Measurements from ENCODE around the gene C5orf58.

Gene C5orf58

GRCh38 chr5:170283296-170283695, 50.5 kb downstream of the C5orf58 start:
- no peak for DNase-seq (ENCODE audit: low read depth, low spot score)

DNA sequence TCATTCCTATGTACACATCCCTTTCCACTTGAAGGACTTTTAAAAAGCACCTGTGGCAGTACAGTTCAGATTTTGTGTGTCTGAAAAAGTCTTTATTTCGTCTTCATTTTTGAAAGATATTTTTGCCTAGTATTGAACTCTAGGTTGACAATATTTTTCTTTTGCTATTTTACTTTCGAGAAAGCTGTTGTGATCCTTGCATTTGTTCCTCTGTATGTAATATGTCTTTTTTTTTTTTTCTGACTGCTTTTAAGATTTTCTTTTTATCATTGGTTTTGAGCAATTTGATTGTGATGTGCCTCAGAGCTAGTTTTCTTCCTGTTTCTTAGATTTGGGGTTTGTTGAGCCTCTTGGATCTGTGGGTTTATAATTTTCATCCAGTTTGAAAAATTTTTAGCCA, 51.4 kb downstream of the C5orf58 start:
- no peak for DNase-seq (ENCODE audit: low read depth, low spot score)

GRCh38 chr5:170285181-170285580, 52.4 kb downstream of the C5orf58 start:
- DNase-seq (ENCODE audit: low read depth, low spot score), result no peak

DNA sequence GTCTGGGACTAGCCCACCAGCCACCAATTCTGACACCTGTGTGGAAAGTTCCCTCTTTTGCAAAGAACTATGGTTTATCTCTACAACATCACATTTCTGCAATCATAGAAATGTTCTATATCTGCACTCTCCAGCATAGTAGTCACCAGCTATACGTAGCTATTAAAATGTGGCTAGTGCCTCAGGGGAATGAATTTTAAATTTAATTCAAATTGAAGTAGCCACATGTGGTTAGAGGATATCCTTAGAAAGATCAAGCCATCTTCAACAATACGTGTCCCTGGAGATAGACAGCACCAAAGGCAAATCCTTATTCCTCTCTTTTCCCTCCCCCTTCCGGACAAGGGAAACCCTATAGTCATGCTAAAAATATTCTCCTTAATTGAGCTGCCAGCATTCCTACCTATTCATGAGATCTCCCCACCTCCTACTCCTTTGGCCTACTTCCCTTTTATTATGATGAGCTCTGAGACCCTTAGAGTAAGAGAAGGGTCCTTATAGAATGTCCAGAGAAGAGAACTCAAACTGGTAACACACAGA, 53.7 kb downstream of the C5orf58 start:
- DNase-seq (ENCODE audit: low read depth, low spot score), result no peak

GRCh38 chr5:170287532-170287931, 54.7 kb downstream of the C5orf58 start:
- DNase-seq (ENCODE audit: low read depth, low spot score), result no peak

DNA sequence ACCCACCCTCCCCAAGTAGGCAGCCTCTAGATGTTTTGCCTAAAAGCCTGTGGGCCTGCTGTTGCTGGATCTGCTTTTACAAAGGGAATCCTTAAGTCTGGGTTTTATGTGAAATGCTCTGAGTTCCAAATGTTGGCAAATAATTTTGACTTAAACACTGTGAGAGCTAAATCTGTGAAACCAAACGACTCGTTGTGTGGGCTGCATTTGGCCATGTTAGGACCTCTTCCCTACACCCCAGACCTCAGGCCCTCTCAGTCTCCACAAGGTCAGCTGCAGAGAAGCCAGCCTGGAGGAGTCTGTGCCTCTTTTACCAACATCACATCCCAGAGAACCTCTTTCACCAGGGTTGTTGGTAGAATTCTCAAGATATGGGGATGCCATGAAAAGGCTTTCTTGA, 55.4 kb downstream of the C5orf58 start:
- no peak for DNase-seq (ENCODE audit: low read depth, low spot score)

GRCh38 chr5:170288551-170288950, 55.8 kb downstream of the C5orf58 start:
- no peak for DNase-seq (ENCODE audit: low read depth, low spot score)

DNA sequence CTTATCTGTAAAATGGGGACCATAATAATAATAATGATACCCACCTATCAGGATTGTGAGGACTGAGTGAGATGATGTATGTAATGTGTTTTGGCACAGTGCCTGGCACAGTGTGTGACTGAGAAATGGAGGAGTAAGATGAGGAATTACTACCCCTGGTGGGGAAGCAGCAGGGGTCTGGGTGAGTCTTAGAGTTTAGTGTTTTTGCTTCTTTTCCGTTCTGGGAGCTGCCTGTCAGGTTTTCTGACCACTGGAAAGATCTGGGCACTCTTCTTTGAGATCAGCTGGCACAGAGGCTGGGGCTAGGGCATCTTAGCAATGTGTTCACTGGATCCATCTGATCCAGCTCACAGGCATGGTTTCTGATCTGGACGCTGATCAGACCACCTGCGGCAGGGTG, 56.3 kb downstream of the C5orf58 start:
- DNase-seq (ENCODE audit: low read depth, low spot score), result no peak

DNA sequence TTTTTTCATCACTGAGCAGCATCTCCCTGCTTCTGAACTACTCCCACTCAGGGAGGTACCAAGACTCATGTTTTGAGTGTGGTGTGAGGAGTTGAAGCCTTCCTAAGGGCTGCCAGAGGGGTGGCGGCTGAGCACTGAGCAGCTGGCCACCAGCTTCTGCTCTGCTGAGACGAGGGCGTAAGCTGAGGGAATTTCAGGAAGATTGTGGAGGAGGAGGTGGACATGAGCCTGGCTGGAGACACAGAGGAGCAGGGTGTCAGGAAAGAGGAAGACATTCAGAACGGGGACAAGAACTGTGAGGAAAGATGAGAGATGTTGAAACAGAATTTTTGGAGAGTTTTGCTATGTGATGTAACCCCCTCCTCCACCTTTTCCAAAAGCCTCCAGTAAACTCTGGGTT, 57.0 kb downstream of the C5orf58 start:
- DNase-seq (ENCODE audit: low read depth, low spot score), result no peak

- no peak for DNase-seq (ENCODE audit: low read depth, low spot score)
These were observed 57.7 kb downstream of the C5orf58 start for GRCh38 chr5:170290498-170290897.

DNA sequence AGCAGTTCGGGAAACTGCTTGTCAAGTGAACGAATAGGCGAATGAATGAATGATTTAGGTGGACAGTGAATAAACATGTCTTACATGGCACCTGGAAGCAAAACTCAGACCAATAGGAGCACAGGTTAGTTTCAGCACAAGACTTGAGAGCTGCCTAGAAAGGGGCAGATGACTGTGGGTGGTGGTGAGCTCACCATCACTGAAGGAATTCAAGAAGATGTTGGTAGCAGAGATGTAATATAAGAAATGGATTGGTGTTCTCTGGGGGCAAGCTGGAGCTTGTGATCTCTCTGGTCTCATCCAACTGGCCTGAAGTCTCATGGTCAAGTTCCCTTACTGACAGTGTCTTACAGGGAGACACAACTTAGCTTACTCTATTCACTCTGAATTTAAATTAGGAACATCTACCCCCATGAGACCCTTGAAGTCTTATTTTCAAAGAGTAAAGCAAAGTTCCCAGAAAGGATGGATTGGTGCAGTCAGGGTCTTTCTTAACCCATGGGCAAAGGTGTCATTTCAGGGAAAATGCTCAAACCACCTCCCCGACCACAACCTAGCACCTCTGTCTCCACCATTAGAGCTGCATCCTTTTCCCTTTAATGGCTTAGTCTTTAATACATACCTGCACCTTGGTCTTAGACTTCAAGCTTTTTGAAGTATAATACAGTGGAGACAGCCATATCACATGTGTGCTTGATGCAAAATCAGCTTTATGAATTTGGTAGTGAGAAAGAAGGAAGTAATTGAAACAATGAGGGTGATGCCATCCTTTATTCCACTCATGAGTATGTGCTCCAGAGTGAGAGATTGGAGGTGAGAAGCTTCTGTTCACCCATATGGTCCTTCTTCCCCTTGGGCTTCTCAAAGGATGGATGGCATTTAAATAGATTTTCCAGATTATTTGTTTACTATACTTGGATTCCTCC, 59.7 kb downstream of the C5orf58 start:
- DNase-seq (ENCODE audit: low read depth, low spot score), result no peak

DNA sequence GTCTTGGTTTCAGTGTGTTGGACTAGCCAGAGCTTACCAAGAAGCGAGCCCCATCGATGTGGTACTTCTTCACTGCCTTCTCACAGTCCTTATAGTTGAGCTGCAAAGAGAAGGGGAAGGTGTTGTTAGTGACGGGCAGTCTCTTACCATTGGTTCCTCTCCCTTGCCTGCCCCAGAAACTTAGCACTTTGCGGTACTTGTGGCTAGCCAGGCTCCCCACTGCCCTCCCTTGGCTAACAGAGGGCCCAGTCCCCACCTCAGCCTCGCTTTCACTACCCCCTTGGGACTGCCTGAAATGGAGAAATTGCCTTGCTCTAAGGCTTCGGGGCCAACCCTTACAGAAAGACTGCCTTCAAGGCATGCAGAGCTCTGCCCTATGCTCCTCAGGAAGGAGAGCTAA, 60.5 kb downstream of the C5orf58 start:
- DNase-seq (ENCODE audit: low read depth, low spot score), result no peak

- DNase-seq (ENCODE audit: low read depth, low spot score), result no peak
These were observed 61.3 kb downstream of the C5orf58 start for GRCh38 chr5:170294057-170294456.

DNA sequence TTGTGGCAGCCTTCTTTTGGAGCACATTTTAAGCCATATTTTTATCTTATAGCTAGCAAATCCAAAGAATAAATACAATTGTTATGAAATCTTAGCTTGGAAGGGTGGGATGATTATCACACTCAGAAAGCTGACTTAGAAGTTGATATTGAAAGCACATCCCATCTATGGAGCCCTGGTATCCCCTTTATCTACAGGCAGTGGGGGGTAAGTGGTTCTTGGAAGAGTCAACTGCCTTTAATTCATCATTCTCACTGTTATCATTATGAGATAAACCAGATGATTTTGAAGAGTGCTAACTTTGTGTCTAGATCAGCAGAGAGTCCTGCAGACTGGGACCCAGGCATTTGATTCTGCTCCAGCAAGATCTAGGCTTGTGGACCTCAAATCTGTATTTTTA, 61.8 kb downstream of the C5orf58 start:
- no peak for DNase-seq (ENCODE audit: low read depth, low spot score)

Data from iPS DF 19.7 (cell line).